Activated T-cell treated with anti-CD3 and anti-CD28 coated beads for 48 hours (primary cell): Measurements from ENCODE around the gene ZNG1F.
"Not testable (repeated sequence)": the region's sequence is repeated elsewhere in the genome, so short reads cannot be mapped to it uniquely, and the experiment has no call there.

Experiments used
- DNase-seq: peaks from one replicate; pipeline ENCODE4 v3.0.0-alpha.2; 2020; ENCODE audit warnings: low read depth

The ZNG1F gene

GRCh38 chr9:41189217-41189616 is at the start of gene ZNG1F:
TSS of gene ZNG1F (minus strand) at chr9:41189317. CDS start at chr9:41189258, 59 bp downstream.
- DNase-seq: not testable (repeated sequence)

- DNase-seq: peak; percentile 26
These were observed 48.1 kb upstream of the ZNG1F start for GRCh38 chr9:41237110-41237749.

GRCh38 chr9:41236486-41237109 is 47.5 kb upstream of the ZNG1F start:
- not testable (repeated sequence) for DNase-seq

- peak; percentile 25 for DNase-seq
These were observed 46.0 kb upstream of the ZNG1F start for GRCh38 chr9:41234811-41235805.

GRCh38 chr9:41234221-41234620 is 45.1 kb upstream of the ZNG1F start:
- not testable (repeated sequence) for DNase-seq

- not testable (repeated sequence) for DNase-seq
These were observed 43.2 kb upstream of the ZNG1F start for GRCh38 chr9:41232326-41232725.

GRCh38 chr9:41230418-41230817 is 41.3 kb upstream of the ZNG1F start:
- DNase-seq: not testable (repeated sequence)

- no peak for DNase-seq
These were observed 40.6 kb upstream of the ZNG1F start for GRCh38 chr9:41229408-41230401.

- not testable (repeated sequence) for DNase-seq
These were observed 30.7 kb upstream of the ZNG1F start for GRCh38 chr9:41219831-41220230.

- DNase-seq: not testable (repeated sequence)
These were observed 678 bp downstream of the ZNG1F start for GRCh38 chr9:41188439-41188838.

GRCh38 chr9:41174994-41175393 is 14.1 kb downstream of the ZNG1F start:
- not testable (repeated sequence) for DNase-seq

- not testable (repeated sequence) for DNase-seq
These were observed 39.0 kb downstream of the ZNG1F start for GRCh38 chr9:41150116-41150515.

GRCh38 chr9:41141878-41142277 is 47.2 kb downstream of the ZNG1F start:
- not testable (repeated sequence) for DNase-seq

GRCh38 chr9:41128581-41128980 is 60.5 kb downstream of the ZNG1F start, which contains the start of gene FOXD4L6:
TSS of gene FOXD4L6 (minus strand) at chr9:41128681. CDS start at chr9:41128383, 298 bp downstream.
- not testable (repeated sequence) for DNase-seq

- DNase-seq: not testable (repeated sequence)
These were observed 62.2 kb downstream of the ZNG1F start for GRCh38 chr9:41126746-41127446.

- not testable (repeated sequence) for DNase-seq
These were observed 63.2 kb downstream of the ZNG1F start for GRCh38 chr9:41125936-41126335.

GRCh38 chr9:41125109-41125658 is 63.9 kb downstream of the ZNG1F start:
- DNase-seq: not testable (repeated sequence)

- not testable (repeated sequence) for DNase-seq
These were observed 64.6 kb downstream of the ZNG1F start for GRCh38 chr9:41124250-41125108.

GRCh38 chr9:41123812-41124211 is 65.3 kb downstream of the ZNG1F start:
- not testable (repeated sequence) for DNase-seq
